ENCODE results near the gene SEPSECS. TPM values are rescaled to one million over a fixed set of nuclear protein-coding genes. Genes with fewer than 3 reads are reported as not detected.

The SEPSECS gene
- total and polyA plus RNA-seq, 4 donors: 2.8 to 23.2 (median 7.3) TPM

GRCh38 chr4:25120146-25120940, 39.9 kb downstream of the SEPSECS start:
- no peak for TF ChIP-seq CTCF (IDR thresholded peaks at IDR 0.05; ENCODE audit: control extremely low read depth, extremely low read depth)
- 93 to 95% methylated on average over 3 of the region's 3 CpGs for WGBS, 2 donors
- Histone ChIP-seq H3K9ac (ENCODE audit: insufficient read depth in 1 of 2, low read length in 2 of 2) (no peak overlapping the region), H3K36me3 (ENCODE audit: control insufficient read depth in 4 of 4, insufficient read depth in 4 of 4, low read length in 4 of 4) (peaks cover 1 to 9% (median 5%) of the 10 kb centered on the region in 4 donors), H3K27ac (ENCODE audit: low read depth in 1 of 2, low read length in 1 of 2) (no peak overlapping the region), H3K27me3 (ENCODE audit: control insufficient read depth in 3 of 3, insufficient read depth in 3 of 3, low read length in 2 of 3) (no peaks in the 10 kb centered on the region), H3K9me3 (ENCODE audit: control insufficient read depth in 4 of 4, insufficient read depth in 3 of 4, low read length in 3 of 4) (no peaks in the 10 kb centered on the region), H3K4me3 (no peak overlapping the region), H3K4me1 (ENCODE audit: control insufficient read depth in 5 of 5, insufficient read depth in 5 of 5, low read length in 5 of 5) (no peaks in the 10 kb centered on the region)
- DNase-seq (no peak), ATAC-seq (ENCODE audit: insufficient read depth, low FRiP score) (no peak)

GRCh38 chr4:25117716-25118472, 42.4 kb downstream of the SEPSECS start:
- H3K4me3 ChIP-seq: no peak overlapping the region
- whole genome bisulfite sequencing, 2 donors: 93 to 94% methylated on average over 6 of the region's 6 CpGs
- ATAC-seq (ENCODE audit: insufficient read depth, low FRiP score) (no peak), DNase-seq (no peak)
- no peaks in the 10 kb centered on the region for H3K27me3 ChIP-seq (ENCODE audit: control insufficient read depth in 3 of 3, insufficient read depth in 3 of 3, low read length in 2 of 3)
- no peak for TF ChIP-seq CTCF (IDR thresholded peaks at IDR 0.05; ENCODE audit: control extremely low read depth, extremely low read depth)
- no peak overlapping the region for H3K9ac ChIP-seq (ENCODE audit: insufficient read depth in 1 of 2, low read length in 2 of 2)
- peaks cover 0 to 1% (median 0%) of the 10 kb centered on the region in 5 donors for H3K4me1 ChIP-seq (ENCODE audit: control insufficient read depth in 5 of 5, insufficient read depth in 5 of 5, low read length in 5 of 5)
- H3K36me3 ChIP-seq (ENCODE audit: control insufficient read depth in 4 of 4, insufficient read depth in 4 of 4, low read length in 4 of 4): peaks cover 0 to 1% (median 0%) of the 10 kb centered on the region in 4 donors
- H3K9me3 ChIP-seq (ENCODE audit: control insufficient read depth in 4 of 4, insufficient read depth in 3 of 4, low read length in 3 of 4): no peaks in the 10 kb centered on the region
- H3K27ac ChIP-seq (ENCODE audit: low read depth in 1 of 2, low read length in 1 of 2): no peak overlapping the region

- ATAC-seq (ENCODE audit: insufficient read depth, low FRiP score): no peak
- no peak overlapping the region for H3K27ac ChIP-seq (ENCODE audit: low read depth in 1 of 2, low read length in 1 of 2)
- WGBS, 2 donors: 96 to 97% methylated on average over 4 of the region's 4 CpGs
- peaks cover 0 to 1% (median 0%) of the 10 kb centered on the region in 5 donors for H3K4me1 ChIP-seq (ENCODE audit: control insufficient read depth in 5 of 5, insufficient read depth in 5 of 5, low read length in 5 of 5)
- H3K9me3 ChIP-seq (ENCODE audit: control insufficient read depth in 4 of 4, insufficient read depth in 3 of 4, low read length in 3 of 4): no peaks in the 10 kb centered on the region
- DNase-seq: no peak
- no peak overlapping the region for H3K9ac ChIP-seq (ENCODE audit: insufficient read depth in 1 of 2, low read length in 2 of 2)
- TF ChIP-seq CTCF (IDR thresholded peaks at IDR 0.05; ENCODE audit: control extremely low read depth, extremely low read depth): no peak
- H3K4me3 ChIP-seq: no peak overlapping the region
- peaks cover 0 to 1% (median 0%) of the 10 kb centered on the region in 4 donors for H3K36me3 ChIP-seq (ENCODE audit: control insufficient read depth in 4 of 4, insufficient read depth in 4 of 4, low read length in 4 of 4)
- no peaks in the 10 kb centered on the region for H3K27me3 ChIP-seq (ENCODE audit: control insufficient read depth in 3 of 3, insufficient read depth in 3 of 3, low read length in 2 of 3)
Measured at GRCh38 chr4:25117274-25117673, 43.0 kb downstream of the SEPSECS start.

All from lung (tissue), 12 donors.